Keratinocyte (primary cell): ENCODE results near the gene NBEA. TPM values are rescaled to one million over a fixed set of nuclear protein-coding genes. Genes with fewer than 3 reads are reported as not detected.

Experiments used
- DNase-seq: peaks from one replicate; pipeline ENCODE4 v3.0.0-alpha.2; 2011; ENCODE audit warnings: low read depth, missing footprints, low spot score
- FAIRE-seq: peaks from 2 replicates; lab custom pipeline; 2011; peaks lifted over from hg19 to GRCh38; lab: Jason Lieb, UNC
- H2AFZ ChIP-seq: 2 replicates; pipeline ENCODE4 v1.6.0; 2012; ENCODE audit warnings: low read length, control low read depth, inconsistent platforms; ENCODE audit not compliant: control insufficient read depth
- H3K27ac ChIP-seq: 2 replicates; pipeline ENCODE4 v1.5.1; 2011; ENCODE audit warnings: low read length; ENCODE audit not compliant: control insufficient read depth, insufficient read depth
- H3K27me3 ChIP-seq: 3 replicates; pipeline ENCODE4 v1.6.0; 2011; ENCODE audit warnings: low read length; ENCODE audit not compliant: control insufficient read depth, insufficient read depth; ENCODE audit errors: extremely low read depth
- H3K36me3 ChIP-seq, 2 experiments: 2 replicates in 1 of 2; 3 replicates in 1 of 2; pipeline ENCODE4 v1.5.1; 2011; ENCODE audit warnings: low read length in 2 of 2, mild to moderate bottlenecking in 1 of 2; ENCODE audit not compliant: control insufficient read depth in 2 of 2, insufficient read depth in 2 of 2; ENCODE audit errors: extremely low read depth in 1 of 2
- H3K4me1 ChIP-seq: 3 replicates; pipeline ENCODE4 v1.5.1; 2011; ENCODE audit warnings: low read length; ENCODE audit not compliant: control insufficient read depth, insufficient read depth; ENCODE audit errors: extremely low read depth
- H3K4me2 ChIP-seq: 3 replicates; pipeline ENCODE4 v1.6.0; 2011; ENCODE audit warnings: low read depth, low read length; ENCODE audit not compliant: control insufficient read depth, insufficient read depth; ENCODE audit errors: extremely low read depth
- H3K4me3 ChIP-seq, 3 experiments: fragments of 200-600 bp in 1 of 3; sonication (generic) in 1 of 3; 2 replicates in 2 of 3; 3 replicates in 1 of 3; pipeline ENCODE4 v1.5.1; 2011 to 2016; ENCODE audit warnings: low read length in 3 of 3, mild to moderate bottlenecking in 3 of 3, control low read depth in 2 of 3, inconsistent platforms in 1 of 3, low read depth in 1 of 3, mixed read lengths in 1 of 3, mixed run types in 1 of 3, moderate library complexity in 1 of 3; ENCODE audit not compliant: control insufficient read depth in 2 of 3, insufficient read depth in 2 of 3; ENCODE audit errors: extremely low read depth in 1 of 3
- H3K79me2 ChIP-seq: 2 replicates; pipeline ENCODE4 v1.6.0; 2012; ENCODE audit warnings: low read length; ENCODE audit not compliant: control insufficient read depth, insufficient read depth
- H3K9ac ChIP-seq: 3 replicates; pipeline ENCODE4 v1.6.0; 2011; ENCODE audit warnings: low read length; ENCODE audit not compliant: control insufficient read depth, insufficient read depth; ENCODE audit errors: extremely low read depth
- H3K9me1 ChIP-seq: 3 replicates; pipeline ENCODE4 v1.6.0; 2011; ENCODE audit warnings: low read length; ENCODE audit not compliant: control insufficient read depth, insufficient read depth; ENCODE audit errors: extremely low read depth
- H3K9me3 ChIP-seq: 2 replicates; pipeline ENCODE4 v1.5.1; 2012; ENCODE audit warnings: low read depth, low read length; ENCODE audit not compliant: control insufficient read depth
- H4K20me1 ChIP-seq: 3 replicates; pipeline ENCODE4 v1.6.0; 2011; ENCODE audit warnings: low read length; ENCODE audit not compliant: control insufficient read depth, insufficient read depth; ENCODE audit errors: extremely low read depth
- CTCF ChIP-seq, 3 experiments: IDR thresholded peaks in 1 of 3; conservative IDR thresholded peaks in 1 of 3; optimal IDR thresholded peaks in 1 of 3; 2 replicates in 2 of 3; 3 replicates in 1 of 3; pipeline versions ENCODE3 to v1.5.1; 2011; ENCODE audit warnings: low read length in 3 of 3, mild to moderate bottlenecking in 3 of 3, moderate library complexity in 2 of 3, control low read depth in 1 of 3, inconsistent platforms in 1 of 3; ENCODE audit not compliant: insufficient read depth in 2 of 3; ENCODE audit errors: extremely low read depth in 1 of 3
- EZH2 ChIP-seq: IDR thresholded peaks from one replicate; pipeline ENCODE4 v1.6.1; 2012; ENCODE audit warnings: inconsistent platforms, mild to moderate bottlenecking, low read length, moderate library complexity
- dilution Hi-C: fragments of 300-500 bp; cut with MboI; formaldehyde crosslinking; loops from one replicate; pipeline ENCODE4 v1.7.0; 2020; ENCODE audit warnings: low sequenced_read_pairs; ENCODE audit not compliant: extremely low pct_ligation_motif_present
- polyA plus RNA-seq, 5 experiments: library from polyadenylated mRNA; depleted of rRNA in 3 of 5; stranded (reverse) in 3 of 5; stranded (forward) in 1 of 5; unstranded in 1 of 5; fragments of >200 nt; gene quantifications; 1 replicate in 1 of 5; 2 replicates in 3 of 5; 3 replicates in 1 of 5; pipeline versions ENCODE4 v1.2.1 to v1.2.3, GENCODE V29; 2011 to 2012; ENCODE audit warnings: missing spikeins in 2 of 5, low read depth in 1 of 5, low replicate concordance in 1 of 5

Gene NBEA
- polyA plus RNA-seq, 1 donor (not counting 4 experiments of a cell fraction or from before 2014, with no cell fraction given): 0.05 TPM

- H3K9me1 ChIP-seq: no peaks in the 10 kb centered on the region
- FAIRE-seq (no peak), DNase-seq (no peak)
- no peak overlapping the region for H2AFZ ChIP-seq
- no peak overlapping the region for H3K4me2 ChIP-seq
- H3K4me1 ChIP-seq: no peaks in the 10 kb centered on the region
- no peaks in the 10 kb centered on the region for H3K36me3 ChIP-seq
- TF ChIP-seq CTCF (optimal IDR thresholded peaks at IDR 0.05 in 1 of 3, IDR thresholded peaks at IDR 0.05 in 1 of 3, conservative IDR thresholded peaks at IDR 0.05 in 1 of 3; ENCODE audit: extremely low read depth in 1 of 3, insufficient read depth in 2 of 3, low read length in 3 of 3) (no peak), EZH2 (no peak)
- dilution Hi-C loops: no loop called here
- no peaks in the 10 kb centered on the region for H4K20me1 ChIP-seq
- H3K27ac ChIP-seq: no peak overlapping the region
- H3K79me2 ChIP-seq: no peaks in the 10 kb centered on the region
- H3K27me3 ChIP-seq: no peaks in the 10 kb centered on the region
- no peak overlapping the region for H3K9ac ChIP-seq
- no peaks in the 10 kb centered on the region for H3K9me3 ChIP-seq
- H3K4me3 ChIP-seq: no peak overlapping the region
Measured at GRCh38 chr13:35388441-35389355, 446.6 kb downstream of the NBEA start.

DNA sequence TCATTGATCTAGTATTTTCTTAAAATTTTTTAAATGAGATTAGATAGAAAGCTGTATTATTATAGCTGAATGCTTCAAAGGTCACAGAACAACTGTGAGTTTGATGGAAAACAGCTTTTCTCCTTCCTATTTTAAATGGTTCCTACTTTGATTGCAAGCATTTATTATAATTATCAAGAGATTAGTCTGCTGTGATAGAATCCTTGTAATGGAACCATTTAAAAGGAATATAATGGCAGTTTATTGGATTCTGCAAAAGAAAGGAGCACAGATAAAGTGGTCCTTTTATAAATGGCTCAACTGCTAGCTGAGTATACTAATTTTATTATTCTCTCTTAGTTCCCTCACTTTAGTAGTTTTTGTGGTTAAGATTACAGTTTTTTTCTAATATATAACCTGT lies 447.5 kb downstream of the NBEA start:
- TF ChIP-seq EZH2 (no peak), CTCF (optimal IDR thresholded peaks at IDR 0.05 in 1 of 3, IDR thresholded peaks at IDR 0.05 in 1 of 3, conservative IDR thresholded peaks at IDR 0.05 in 1 of 3; ENCODE audit: extremely low read depth in 1 of 3, insufficient read depth in 2 of 3, low read length in 3 of 3) (no peak)
- no peak for FAIRE-seq
- no peak overlapping the region for H3K9ac ChIP-seq

More for the DNA sequence above, 447.5 kb downstream of the NBEA start:
- no peak overlapping the region for H3K27ac ChIP-seq
- H4K20me1 ChIP-seq: no peaks in the 10 kb centered on the region
- no peak overlapping the region for H3K4me3 ChIP-seq
- H3K9me1 ChIP-seq: no peaks in the 10 kb centered on the region
- H3K4me2 ChIP-seq: no peak overlapping the region
- H3K9me3 ChIP-seq: no peaks in the 10 kb centered on the region
- no peaks in the 10 kb centered on the region for H3K4me1 ChIP-seq
- no peaks in the 10 kb centered on the region for H3K36me3 ChIP-seq
- dilution Hi-C loops: no loop called here
- no peak overlapping the region for H2AFZ ChIP-seq
- H3K79me2 ChIP-seq: no peaks in the 10 kb centered on the region
- no peaks in the 10 kb centered on the region for H3K27me3 ChIP-seq
- no peak for DNase-seq
